D341Med (cell line): Measurements from ENCODE around the gene HOXD13.
A peak's percentile ranks its signal among the peaks of the same experiment; 100 is the strongest.

ENCODE experiments used
- DNase-seq: peaks from one replicate; pipeline ENCODE4 v3.0.0; 2012; ENCODE audit warnings: low spot score

HOXD13 gene

DNA sequence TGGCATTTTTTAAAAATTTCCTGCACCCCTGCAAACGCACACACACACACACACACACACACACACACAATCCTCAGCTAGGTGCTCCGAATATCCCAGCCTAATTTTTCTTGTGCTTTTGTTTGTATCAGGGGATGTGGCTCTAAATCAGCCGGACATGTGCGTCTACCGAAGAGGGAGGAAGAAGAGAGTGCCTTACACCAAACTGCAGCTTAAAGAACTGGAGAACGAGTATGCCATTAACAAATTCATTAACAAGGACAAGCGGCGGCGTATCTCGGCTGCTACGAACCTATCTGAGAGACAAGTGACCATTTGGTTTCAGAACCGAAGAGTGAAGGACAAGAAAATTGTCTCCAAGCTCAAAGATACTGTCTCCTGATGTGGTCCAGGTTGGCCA is 1.8 kb downstream of the HOXD13 start:
- DNase-seq: no peak

GRCh38 chr2:176095421-176095820 is 2.9 kb downstream of the HOXD13 start:
- no peak for DNase-seq

- DNase-seq: no peak
These were observed 3.9 kb downstream of the HOXD13 start for GRCh38 chr2:176096243-176096985.

DNA sequence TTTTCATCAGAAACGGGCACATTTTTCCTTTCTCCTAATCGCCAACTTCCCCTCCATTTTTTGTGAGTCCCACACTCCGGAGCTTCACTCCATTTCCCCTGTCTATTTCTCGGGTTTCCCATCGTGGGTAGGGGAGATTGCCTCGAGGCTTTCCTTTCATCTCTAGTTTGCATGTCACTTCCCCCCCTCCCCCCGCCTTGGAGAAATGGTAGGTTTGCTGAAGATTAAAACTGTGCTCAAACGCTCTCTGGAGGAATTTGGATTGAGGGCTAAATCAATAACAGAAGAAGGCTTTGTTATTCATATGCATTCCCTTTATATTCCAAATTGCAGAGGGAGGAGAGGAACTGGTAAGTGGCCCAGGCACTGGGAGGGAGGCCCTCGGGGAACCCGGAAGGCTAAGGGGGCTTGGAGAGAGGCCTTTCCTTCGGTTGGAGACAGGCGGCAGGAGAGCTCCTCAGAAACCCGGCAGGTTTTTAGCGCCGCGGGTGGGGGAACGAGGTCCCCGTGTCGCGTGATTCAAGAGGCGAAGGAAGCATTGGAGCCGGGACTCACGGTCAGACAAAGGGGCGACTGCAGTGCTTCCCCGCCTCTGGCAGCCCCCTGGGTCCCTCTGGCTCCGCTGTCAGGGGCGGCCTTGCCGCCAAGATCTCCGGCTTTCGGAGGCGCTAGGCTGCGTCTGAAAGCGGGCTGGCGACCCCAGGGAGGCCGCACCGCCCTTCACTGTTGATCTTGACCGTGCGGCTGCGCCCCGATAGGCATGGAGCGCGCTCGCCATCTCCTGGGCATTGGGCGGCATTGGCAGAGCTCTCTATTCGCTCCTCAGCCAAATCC is 4.7 kb downstream of the HOXD13 start:
- peak; percentile 83 for DNase-seq

GRCh38 chr2:176097820-176098365 is 5.4 kb downstream of the HOXD13 start:
- no peak for DNase-seq

GRCh38 chr2:176098366-176099158 is 6.0 kb downstream of the HOXD13 start:
- DNase-seq: no peak

DNA sequence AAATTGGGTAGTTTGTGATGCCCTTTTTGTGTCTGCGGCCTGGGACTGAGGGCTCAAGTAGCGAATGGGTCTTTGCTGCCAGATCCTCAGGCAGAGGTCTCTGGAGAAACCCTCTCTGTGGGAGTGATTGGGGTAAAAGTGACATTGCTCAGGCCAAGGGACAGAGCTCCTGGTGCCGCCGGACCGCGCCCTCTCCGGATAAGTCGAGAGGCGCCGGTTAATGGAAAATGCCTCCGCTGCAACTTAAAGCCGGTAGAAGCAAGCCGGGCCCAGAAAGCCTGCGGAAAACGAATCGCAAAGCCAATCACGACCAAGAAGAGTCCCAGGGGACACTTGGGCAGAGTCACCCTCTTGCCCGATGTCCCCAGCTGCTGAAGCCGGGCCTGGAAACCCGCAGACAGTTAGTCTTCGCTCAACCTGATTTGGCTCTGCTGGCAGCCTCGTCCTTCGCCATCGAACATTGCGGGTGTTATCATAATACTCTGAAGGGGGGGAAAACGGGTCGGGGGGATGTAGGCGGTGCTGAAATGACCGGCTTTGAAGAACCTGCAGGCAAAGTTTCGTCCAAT is 6.7 kb downstream of the HOXD13 start:
- no peak for DNase-seq

DNA sequence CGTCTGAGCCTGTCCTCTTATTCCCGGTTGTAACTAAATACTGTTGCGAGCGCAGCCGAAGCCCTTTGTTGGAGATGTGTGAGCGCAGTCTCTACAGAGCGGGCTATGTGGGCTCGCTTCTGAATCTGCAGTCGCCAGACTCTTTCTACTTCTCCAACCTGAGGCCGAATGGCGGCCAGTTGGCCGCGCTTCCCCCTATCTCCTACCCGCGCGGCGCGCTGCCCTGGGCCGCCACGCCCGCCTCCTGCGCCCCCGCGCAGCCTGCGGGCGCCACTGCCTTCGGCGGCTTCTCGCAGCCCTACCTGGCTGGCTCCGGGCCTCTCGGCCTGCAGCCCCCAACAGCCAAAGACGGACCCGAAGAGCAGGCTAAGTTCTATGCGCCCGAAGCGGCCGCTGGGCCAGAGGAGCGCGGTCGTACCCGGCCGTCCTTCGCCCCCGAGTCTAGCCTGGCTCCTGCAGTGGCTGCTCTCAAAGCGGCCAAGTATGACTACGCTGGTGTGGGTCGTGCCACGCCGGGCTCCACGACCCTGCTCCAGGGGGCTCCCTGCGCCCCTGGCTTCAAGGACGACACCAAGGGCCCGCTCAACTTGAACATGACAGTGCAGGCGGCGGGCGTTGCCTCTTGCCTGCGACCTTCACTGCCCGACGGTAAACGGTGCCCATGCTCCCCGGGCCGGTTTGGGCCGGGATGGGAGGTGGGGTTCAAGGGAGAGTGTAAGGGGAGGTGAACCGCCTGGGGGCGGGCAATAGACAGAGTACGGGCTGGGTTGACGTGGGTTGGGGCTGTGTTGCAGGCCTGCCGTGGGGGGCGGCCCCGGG is 7.4 kb downstream of the HOXD13 start, which contains the start of gene HOXD12:
HOXD12 (plus strand) TSS at position 68 of the 819 bp plus-strand sequence; CDS start at position 75, 7 bp downstream.
- DNase-seq: peak; percentile 31

- no peak for DNase-seq
These were observed 8.1 kb downstream of the HOXD13 start for GRCh38 chr2:176100547-176101140.

- DNase-seq: no peak
These were observed 8.8 kb downstream of the HOXD13 start for GRCh38 chr2:176101216-176101830.

GRCh38 chr2:176101842-176102241 is 9.3 kb downstream of the HOXD13 start:
- no peak for DNase-seq

DNA sequence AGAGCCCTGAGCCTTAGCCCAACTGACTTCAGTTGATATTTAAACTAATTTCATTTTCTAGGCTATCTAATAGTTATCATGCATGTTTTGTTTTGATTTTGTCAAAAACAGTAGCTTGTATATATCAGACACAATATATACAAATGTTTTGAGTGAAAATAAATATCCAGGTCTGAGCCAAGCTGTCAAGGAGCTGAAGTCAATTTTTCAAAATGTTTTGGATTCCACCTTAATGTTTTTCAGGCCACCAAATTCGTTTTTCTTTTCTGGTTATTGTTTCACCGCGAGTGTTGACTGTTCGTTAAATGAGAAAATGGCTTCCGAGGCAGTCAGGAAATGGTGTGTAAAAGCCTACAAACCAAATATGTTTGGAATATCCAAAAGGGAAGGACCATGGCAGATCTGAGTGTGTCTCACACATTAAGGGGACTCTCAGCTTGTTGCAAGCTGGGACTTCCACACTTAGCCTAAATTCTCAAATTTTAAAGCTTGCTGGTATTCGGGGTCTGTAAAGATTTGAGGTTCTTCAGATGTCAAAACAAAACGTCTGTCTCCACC is 9.9 kb downstream of the HOXD13 start:
- no peak for DNase-seq

DNA sequence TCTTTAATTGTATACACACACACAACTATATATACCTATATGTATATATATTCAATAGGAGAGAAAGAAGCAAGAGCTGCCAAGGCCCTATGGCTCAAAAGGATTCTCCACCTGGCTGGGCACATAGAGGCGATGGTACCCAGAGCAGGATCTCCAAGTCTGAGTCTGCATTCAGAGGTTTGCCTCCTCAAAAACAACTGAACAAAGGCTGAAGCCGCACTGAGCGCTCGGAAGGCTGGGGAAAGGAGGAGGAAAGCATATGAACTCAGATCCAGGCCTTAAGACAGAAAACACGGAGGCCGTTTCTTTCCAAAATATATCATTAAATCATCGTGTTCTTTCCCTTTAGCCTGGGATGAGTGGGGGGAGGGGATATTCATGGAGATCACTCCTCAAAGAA is 10.7 kb downstream of the HOXD13 start:
- DNase-seq: no peak

DNA sequence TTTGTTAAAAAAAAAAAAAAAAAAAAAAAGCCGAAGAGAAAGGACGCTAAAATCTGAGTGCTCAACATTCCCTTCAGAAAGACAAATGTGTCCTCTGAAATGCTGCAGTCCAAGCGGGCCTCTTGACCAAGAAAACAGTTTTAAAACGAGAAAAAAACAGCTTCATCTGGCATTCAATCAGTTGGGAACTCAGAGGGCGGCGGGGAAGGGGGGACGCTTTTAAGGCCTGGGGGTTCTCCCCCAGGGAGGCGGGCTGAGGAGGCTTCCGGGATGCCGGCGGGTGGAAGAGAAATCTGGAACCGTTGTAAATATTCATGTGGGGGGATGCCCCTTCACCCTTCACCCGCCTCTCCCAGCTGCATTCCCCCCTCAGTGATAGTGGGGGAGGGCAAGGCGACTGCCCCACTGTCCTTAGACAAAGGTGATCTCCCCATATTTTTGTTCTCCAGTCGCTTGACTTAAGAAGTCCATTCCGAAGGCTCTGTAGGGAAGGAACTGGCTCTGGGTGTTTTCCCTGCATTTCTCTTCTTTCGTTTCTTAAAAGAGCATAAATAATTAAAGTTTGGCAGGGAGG is 11.3 kb downstream of the HOXD13 start:
- no peak for DNase-seq

GRCh38 chr2:176104316-176105077 is 12.0 kb downstream of the HOXD13 start:
- DNase-seq: no peak

DNA sequence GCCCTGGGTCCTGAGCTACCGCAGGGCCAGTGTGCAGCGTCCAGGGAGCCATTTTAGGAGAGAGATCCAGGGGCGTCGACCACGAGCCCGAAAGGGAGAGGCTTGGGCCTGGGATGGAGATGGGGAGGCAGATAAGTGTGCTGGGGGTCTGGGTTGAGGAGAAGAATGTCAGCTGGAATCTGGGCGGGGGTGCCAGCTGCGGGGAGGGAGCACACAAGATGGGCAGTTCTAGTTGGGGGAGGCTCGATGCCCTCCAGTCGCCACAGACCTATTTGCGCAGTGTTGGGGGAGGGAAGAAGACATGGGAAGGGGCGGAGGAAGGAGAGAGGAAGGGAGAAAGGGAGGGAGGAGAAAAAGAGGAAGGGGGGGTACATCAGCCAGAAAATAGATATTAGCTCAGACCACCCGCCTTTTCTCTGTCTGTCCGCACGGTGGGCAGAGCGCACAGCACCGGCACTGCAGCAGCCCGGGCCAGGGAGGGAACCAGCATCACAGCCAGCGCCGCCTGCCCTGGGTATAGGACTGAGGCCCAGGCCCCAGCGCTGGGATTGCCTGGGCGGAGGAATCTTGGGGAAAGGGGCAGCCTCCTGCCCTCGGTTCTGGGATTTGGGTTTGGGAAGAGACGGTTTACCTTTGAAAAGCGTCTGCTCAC is 12.7 kb downstream of the HOXD13 start:
- DNase-seq: no peak

GRCh38 chr2:176105730-176106580 is 13.4 kb downstream of the HOXD13 start:
- DNase-seq: no peak
